HG02798 (cell line): ENCODE data around the gene NNT.
"Not testable (repeated sequence)": the region's sequence is repeated elsewhere in the genome, so short reads cannot be mapped to it uniquely, and the experiment has no call there.

Experiments used
- ATAC-seq: cut with Tn5 transposase; IDR thresholded peaks from one replicate; pipeline ENCODE4 v1.9.1; 2021; ENCODE audit warnings: mild to moderate bottlenecking; ENCODE audit not compliant: unreplicated experiment, poor library complexity

NNT gene

DNA sequence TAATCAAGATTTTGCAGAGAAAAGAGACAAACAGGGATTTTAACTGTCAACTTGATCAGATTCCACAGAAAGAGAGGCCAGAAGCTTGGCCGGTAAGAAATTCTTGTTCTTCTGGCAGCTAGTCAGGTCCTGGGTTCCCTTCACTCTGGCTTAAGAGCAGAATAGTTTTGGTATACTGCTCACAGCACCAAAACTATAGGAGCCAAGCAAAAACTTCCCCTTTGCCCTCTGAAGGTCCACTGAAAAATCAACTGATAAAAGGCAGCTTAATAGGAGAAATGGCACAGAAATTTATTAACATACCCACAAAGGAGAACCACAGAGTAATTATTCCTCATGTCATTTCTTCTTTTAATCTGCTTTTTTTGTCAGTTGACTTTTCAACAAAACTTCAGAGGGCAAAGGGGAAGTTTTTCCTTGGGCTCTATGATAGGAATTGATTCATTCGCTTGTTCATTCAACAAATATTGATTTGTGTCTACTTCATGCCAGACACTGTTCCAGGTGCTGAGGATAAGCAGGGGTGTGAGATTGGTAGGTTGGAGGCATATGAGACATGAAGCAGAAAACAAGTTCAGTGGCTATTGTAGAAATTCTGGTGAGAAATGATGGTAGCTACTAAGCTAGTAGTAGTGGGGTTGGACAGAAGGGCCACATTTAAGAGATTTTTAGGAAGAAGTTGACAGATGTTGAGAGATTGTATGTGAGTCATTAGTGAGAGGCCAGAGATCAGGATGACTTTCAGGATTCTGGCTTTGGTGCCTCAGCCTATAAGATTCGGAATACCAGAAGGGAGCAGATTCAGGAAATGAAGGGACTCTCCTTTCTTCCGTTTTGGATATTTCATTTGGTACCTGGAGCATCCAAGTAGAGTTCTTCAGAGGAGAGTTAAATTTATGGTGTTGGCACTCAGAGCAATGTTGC is 20.6 kb upstream of the NNT start:
- ATAC-seq = no peak

- no peak for ATAC-seq
These were observed 19.3 kb upstream of the NNT start for GRCh38 chr5:43583724-43584123.

GRCh38 chr5:43584166-43584699 is 18.7 kb upstream of the NNT start:
- ATAC-seq = no peak

DNA sequence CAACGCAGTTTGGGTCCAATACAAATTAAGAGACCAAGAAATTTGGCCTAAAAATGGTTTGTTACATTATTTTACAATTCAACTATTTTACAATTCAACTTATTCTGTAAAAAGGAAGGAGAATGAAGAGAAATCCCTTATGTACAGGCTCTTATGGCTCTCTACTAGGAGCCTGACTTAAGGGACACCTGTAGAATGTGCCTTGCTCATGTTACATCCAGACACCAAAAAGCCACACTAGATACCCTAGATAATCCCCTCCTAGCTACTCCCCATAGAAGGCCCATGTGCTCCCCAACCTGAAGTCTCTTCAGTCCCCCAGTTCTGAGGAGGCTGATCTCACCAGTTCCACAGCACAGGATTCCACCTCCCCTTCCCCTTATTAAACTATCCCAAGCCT is 14.1 kb upstream of the NNT start:
- no peak for ATAC-seq

DNA sequence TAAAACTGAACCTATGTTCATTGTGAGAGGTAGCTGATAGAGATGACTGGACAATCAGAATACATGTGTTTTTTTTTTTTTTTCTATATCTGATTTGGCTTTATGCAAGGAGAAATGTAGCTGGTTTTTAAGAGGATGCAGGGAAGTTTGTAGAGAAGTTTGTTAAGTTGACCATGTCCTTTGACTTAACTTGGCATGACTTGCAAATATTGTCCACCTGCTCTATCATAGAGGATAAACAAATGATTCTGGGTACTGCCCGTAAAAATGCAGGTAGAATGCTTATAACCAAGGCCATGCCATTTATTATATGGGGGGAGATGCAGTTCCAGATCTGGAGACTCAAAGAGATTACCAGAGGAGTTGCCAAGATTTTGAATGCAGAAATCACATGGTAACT is 13.7 kb upstream of the NNT start:
- no peak for ATAC-seq

DNA sequence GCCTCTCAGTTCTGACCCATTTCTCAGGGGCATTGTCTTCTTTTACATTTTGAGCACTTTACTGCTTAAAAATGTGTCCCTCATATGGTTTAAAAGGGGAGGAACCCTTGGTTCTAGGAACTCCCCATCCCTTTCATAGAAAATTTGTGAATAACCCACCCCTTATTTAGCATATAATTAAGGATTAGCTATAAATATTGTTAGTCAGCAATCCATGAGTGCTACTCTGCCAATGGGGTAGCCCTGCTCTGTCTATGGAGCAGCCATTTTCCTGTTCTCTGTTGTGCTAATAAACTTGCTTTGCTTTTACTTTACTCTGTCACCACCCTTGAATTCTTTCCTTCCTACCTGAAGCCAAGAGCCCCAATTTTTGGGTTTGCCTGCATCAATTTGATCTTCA is 12.3 kb upstream of the NNT start:
- no peak for ATAC-seq

DNA sequence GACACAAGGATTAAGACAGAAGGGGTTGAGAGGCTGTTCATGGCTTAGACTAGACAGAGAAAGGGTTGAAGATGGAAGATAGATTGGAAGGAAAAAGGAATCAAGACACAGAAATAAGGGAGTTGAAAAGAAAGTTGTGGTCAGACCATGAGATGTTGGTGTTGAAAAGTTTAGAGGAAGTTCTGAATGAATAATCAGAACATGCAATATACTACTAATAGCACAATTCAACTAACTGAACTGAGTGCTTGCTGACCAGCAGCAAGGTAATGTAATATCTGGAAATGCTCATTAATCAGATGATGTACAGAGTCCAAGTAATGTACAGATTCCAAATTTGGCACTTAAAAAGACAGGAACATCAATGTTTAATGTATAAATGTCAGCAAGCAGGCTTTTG is 10.6 kb upstream of the NNT start:
- ATAC-seq = no peak

DNA sequence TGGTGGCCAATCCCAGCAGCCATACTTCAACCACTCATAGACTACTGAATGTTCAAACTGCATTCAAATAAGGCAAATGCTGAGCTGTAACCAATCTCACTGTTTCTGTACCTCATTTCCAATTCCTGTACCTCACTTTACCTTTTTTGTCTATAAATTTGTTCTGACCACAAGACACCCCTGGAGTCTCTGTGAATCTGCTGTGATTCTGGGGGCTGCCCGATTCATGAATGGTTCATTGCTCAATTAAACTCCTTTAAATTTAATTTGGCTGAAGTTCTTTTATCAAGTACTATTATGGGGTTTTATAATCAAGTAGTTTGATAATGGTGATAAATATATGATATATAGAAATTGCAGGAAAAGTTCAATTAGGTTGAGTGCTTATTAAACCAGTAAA is 4.1 kb upstream of the NNT start:
- ATAC-seq = not testable (repeated sequence)

- ATAC-seq = peak; percentile 32
These were observed 1.3 kb upstream of the NNT start for GRCh38 chr5:43601454-43602260.

- ATAC-seq = peak; percentile 41
These were observed 601 bp downstream of the NNT start for GRCh38 chr5:43603344-43604217.

DNA sequence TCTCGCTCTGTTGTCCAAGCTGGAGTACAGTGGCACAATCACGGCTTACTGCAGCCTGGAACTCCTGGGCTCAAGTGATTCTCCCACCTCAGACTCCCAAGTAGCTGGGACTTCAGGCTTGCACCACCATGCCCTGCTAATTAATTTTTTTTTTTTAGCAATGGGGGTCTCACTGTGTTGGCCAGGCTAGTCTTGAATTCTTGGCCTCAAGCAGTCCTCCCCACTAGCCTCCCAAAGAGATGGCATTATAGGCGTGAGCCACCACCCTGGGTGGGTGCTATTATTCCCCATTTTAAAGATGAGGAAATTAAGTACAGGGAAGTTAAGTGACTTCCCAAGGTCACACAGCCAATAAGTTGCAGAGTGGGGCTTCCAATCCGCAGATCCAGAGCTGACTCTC is 1.7 kb downstream of the NNT start:
- no peak for ATAC-seq

GRCh38 chr5:43606351-43606750 is 3.4 kb downstream of the NNT start:
- ATAC-seq = no peak

- ATAC-seq = no peak
These were observed 5.4 kb downstream of the NNT start for GRCh38 chr5:43608406-43608805.

DNA sequence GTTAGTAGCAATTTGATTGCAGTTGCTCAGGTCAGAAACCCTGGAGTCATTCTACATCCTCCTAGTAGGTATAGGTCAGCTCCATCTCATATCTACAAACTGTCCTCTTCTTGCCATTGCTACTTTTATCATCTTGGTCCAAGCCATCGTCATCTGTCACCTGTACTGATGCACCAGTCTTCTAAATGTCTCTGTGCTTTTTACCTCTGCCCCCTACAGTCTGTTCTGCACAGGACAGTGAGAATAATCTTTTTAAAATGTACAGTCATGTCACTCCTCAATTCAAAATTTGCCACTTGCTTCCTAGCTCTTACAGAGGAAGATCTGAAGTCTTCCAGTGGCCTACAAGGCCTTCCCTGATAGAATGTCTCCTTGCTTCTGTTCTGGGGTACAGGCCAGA is 6.8 kb downstream of the NNT start:
- ATAC-seq = peak; percentile 85

DNA sequence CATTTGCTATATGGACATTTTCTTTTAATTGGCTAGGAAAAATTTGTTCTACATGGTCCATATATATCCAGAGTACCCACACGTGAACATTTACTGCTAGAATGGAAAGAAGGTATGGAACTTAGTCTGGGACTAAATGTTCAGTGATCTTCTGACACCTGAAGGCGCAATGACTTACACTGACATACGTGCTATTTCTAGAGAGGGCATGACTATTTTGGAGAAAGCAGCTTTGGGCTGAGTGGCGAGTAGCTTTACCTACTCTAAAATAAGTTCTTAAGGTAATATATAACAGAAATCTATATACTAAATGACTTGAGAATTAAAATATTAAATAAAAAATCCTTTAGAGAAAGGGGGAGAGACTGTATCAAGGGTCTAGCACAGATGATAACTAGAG is 10.4 kb downstream of the NNT start:
- ATAC-seq = no peak

- ATAC-seq = no peak
These were observed 12.6 kb downstream of the NNT start for GRCh38 chr5:43615445-43616184.

DNA sequence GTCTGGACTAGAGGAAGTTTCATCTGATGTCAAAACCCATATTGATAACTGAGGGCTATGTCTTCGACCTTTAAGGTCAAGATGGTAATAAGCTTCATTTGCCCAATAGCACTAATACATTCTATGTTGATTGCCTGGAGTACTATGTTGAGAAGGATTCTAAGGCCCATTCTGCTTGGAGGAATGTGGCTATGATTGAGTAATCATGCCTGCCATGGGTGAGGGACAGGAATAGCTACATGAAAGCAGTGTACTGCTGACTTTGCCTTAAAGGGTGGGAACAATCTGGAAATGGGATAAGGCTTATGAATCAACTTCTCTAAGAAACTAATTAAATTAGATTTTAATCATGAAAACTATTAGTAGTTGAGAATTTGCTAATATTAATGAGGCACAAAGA is 13.6 kb downstream of the NNT start:
- ATAC-seq = no peak

DNA sequence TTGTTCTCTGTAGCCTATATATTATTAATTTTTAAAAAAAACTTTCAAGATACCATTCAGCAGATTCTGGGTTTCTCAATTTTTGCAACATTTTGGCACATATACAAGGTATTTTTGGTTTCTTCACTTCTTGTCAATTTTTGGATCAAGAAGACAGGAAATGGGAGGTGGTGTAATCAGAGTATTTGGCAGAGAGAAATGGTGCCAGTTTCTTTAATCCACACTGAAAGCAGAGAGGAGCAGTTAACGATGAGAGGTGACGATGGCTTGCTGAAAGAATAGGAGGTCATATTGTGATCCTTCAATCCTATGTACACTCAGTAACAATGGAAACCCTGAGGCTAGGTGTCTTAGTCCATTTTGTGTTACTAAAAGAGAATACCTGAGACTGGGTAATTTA is 16.4 kb downstream of the NNT start:
- no peak for ATAC-seq

DNA sequence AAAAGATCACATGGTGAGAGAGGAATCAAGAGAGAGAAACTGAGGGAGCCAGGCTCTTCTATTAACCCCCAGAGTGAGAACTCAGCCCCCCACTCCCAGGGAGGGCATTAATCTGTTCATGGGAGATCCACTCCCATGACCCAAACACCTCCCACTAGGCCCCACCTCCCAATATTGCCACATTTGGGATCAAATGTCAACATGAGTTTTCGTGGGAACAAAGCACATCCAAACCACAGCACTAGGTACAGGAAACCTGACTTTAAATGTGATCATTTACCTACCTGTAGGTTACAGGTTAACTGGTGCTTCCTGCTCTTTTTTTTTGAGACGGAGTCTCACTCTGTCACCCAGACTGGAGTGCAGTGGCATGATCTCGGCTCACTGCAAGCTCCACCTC is 16.9 kb downstream of the NNT start:
- no peak for ATAC-seq
